Activated CD4-positive, alpha-beta memory T cell treated with anti-CD3 and anti-CD28 coated beads, Interleukin-2, amount 10 ng/mL, durations not matched to agents 7 days and 5 days (primary cell): ENCODE data around the gene OR56A1. TPM values are rescaled to one million over a fixed set of nuclear protein-coding genes. Genes with fewer than 3 reads are reported as not detected.
"Not testable (repeated sequence)": the region's sequence is repeated elsewhere in the genome, so short reads cannot be mapped to it uniquely, and the experiment has no call there.

Source experiments
- CTCF ChIA-PET: fragments of 350-600 bp; sonication (Branson Sonifier 250); formaldehyde crosslinking; loops from one replicate; lab custom pipeline; 2021; ENCODE audit warnings: antibody characterized with exemption, inconsistent platforms; lab: Charles Lee
- POLR2A ChIA-PET: fragments of 350-600 bp; sonication (Branson Sonifier 250); formaldehyde crosslinking; loops from one replicate; lab custom pipeline; 2021; ENCODE audit warnings: antibody characterized with exemption; lab: Charles Lee
- DNase-seq: peaks from one replicate; pipeline ENCODE4 v3.0.0-alpha.2; 2020
- H3K27ac Mint-ChIP-seq: one replicate; pipeline ENCODE4 v1.8.0; 2021; ENCODE audit warnings: mild to moderate bottlenecking, mixed read lengths
- H3K27me3 Mint-ChIP-seq: one replicate; pipeline ENCODE4 v1.8.0; 2021; ENCODE audit warnings: mixed read lengths
- H3K36me3 Mint-ChIP-seq: one replicate; pipeline ENCODE4 v1.8.0; 2021; ENCODE audit warnings: low read depth, mixed read lengths
- H3K4me1 Mint-ChIP-seq: one replicate; pipeline ENCODE4 v1.8.0; 2021; ENCODE audit warnings: mixed read lengths
- H3K4me3 Mint-ChIP-seq: one replicate; pipeline ENCODE4 v1.8.0; 2021; ENCODE audit warnings: mild to moderate bottlenecking, mixed read lengths
- H3K9me3 Mint-ChIP-seq: one replicate; pipeline ENCODE4 v1.8.0; 2021; ENCODE audit warnings: mixed read lengths
- total RNA-seq, 2 experiments: library from RNA; stranded (reverse); gene quantifications; one replicate each; pipeline ENCODE4 v1.2.3, GENCODE V29; 2021

OR56A1 gene
- not detected for total RNA-seq

GRCh38 chr11:6030708-6031405 is at the start of gene OR56A1:
TSS of gene OR56A1 (minus strand) at chr11:6030758. CDS start at chr11:6027692, 3,066 bp downstream.
- H3K27me3 Mint-ChIP-seq = peaks cover 7% of the 10 kb centered on the region
- H3K4me1 Mint-ChIP-seq = no peaks in the 10 kb centered on the region
- no peak within 1 kb of the TSS for H3K4me3 Mint-ChIP-seq
- ChIA-PET POLR2A (no interaction called here), CTCF (no interaction called here)
- no peak for DNase-seq
- no peaks in the 10 kb centered on the region for H3K9me3 Mint-ChIP-seq
- H3K36me3 Mint-ChIP-seq = no peaks in the 10 kb centered on the region
- H3K27ac Mint-ChIP-seq = no peak within 1 kb of the TSS

- no peak overlapping the region for H3K4me3 Mint-ChIP-seq
- H3K27ac Mint-ChIP-seq = no peak overlapping the region
- no peak for DNase-seq
- H3K9me3 Mint-ChIP-seq = peaks cover 5% of the 10 kb centered on the region
- no peaks in the 10 kb centered on the region for H3K27me3 Mint-ChIP-seq
- POLR2A ChIA-PET = no interaction called here
- CTCF ChIA-PET = no interaction called here
- no peaks in the 10 kb centered on the region for H3K36me3 Mint-ChIP-seq
- no peaks in the 10 kb centered on the region for H3K4me1 Mint-ChIP-seq
Observed at GRCh38 chr11:6079463-6079862, 48.9 kb upstream of the OR56A1 start.

- POLR2A ChIA-PET = no interaction called here
- H3K4me1 Mint-ChIP-seq = no peaks in the 10 kb centered on the region
- no peak overlapping the region for H3K27ac Mint-ChIP-seq
- peaks cover 5% of the 10 kb centered on the region for H3K9me3 Mint-ChIP-seq
- no peak for DNase-seq
- H3K4me3 Mint-ChIP-seq = no peak overlapping the region
- CTCF ChIA-PET = no interaction called here
- no peaks in the 10 kb centered on the region for H3K36me3 Mint-ChIP-seq
- H3K27me3 Mint-ChIP-seq = no peaks in the 10 kb centered on the region
Observed at GRCh38 chr11:6077723-6078122, 47.2 kb upstream of the OR56A1 start.

GRCh38 chr11:6076443-6076842 is 45.9 kb upstream of the OR56A1 start:
- H3K4me3 Mint-ChIP-seq, H3K4me1 Mint-ChIP-seq: not testable (repeated sequence)

GRCh38 chr11:6067502-6067901 is 36.9 kb upstream of the OR56A1 start:
- Mint-ChIP-seq H3K9me3 (no peaks in the 10 kb centered on the region), H3K4me3 (no peak overlapping the region), H3K36me3 (no peaks in the 10 kb centered on the region), H3K27ac (no peak overlapping the region), H3K4me1 (no peaks in the 10 kb centered on the region), H3K27me3 (no peaks in the 10 kb centered on the region)
- no peak for DNase-seq
- CTCF ChIA-PET = no interaction called here
- POLR2A ChIA-PET = no interaction called here

More at GRCh38 chr11:6076443-6076842, 45.9 kb upstream of the OR56A1 start:
- H3K9me3 Mint-ChIP-seq, CTCF ChIA-PET, H3K36me3 Mint-ChIP-seq, H3K27ac Mint-ChIP-seq, DNase-seq, H3K27me3 Mint-ChIP-seq, POLR2A ChIA-PET: not testable (repeated sequence)

GRCh38 chr11:6062691-6063358 is 32.3 kb upstream of the OR56A1 start:
- H3K36me3 Mint-ChIP-seq = no peaks in the 10 kb centered on the region
- peaks cover 3% of the 10 kb centered on the region for H3K27me3 Mint-ChIP-seq
- no peak for DNase-seq
- no peak overlapping the region for H3K27ac Mint-ChIP-seq
- POLR2A ChIA-PET = no interaction called here
- no peak overlapping the region for H3K4me3 Mint-ChIP-seq
- H3K9me3 Mint-ChIP-seq = no peaks in the 10 kb centered on the region
- no peaks in the 10 kb centered on the region for H3K4me1 Mint-ChIP-seq
- CTCF ChIA-PET = no interaction called here

- Mint-ChIP-seq H3K4me1 (no peaks in the 10 kb centered on the region), H3K27me3 (peaks cover 3% of the 10 kb centered on the region), H3K27ac (no peak overlapping the region), H3K36me3 (no peaks in the 10 kb centered on the region), H3K9me3 (no peaks in the 10 kb centered on the region), H3K4me3 (no peak overlapping the region)
- DNase-seq = no peak
- POLR2A ChIA-PET = no interaction called here
- CTCF ChIA-PET = no interaction called here
Observed at GRCh38 chr11:6061475-6061874, 30.9 kb upstream of the OR56A1 start.

GRCh38 chr11:6057452-6057851 is 26.9 kb upstream of the OR56A1 start:
- ChIA-PET CTCF (no interaction called here), POLR2A (no interaction called here)
- no peak for DNase-seq
- no peaks in the 10 kb centered on the region for H3K9me3 Mint-ChIP-seq
- peaks cover 11% of the 10 kb centered on the region for H3K27me3 Mint-ChIP-seq
- H3K27ac Mint-ChIP-seq = no peak overlapping the region
- no peaks in the 10 kb centered on the region for H3K4me1 Mint-ChIP-seq
- no peaks in the 10 kb centered on the region for H3K36me3 Mint-ChIP-seq
- no peak overlapping the region for H3K4me3 Mint-ChIP-seq

- POLR2A ChIA-PET = no interaction called here
Observed at GRCh38 chr11:6055569-6055968, 25.0 kb upstream of the OR56A1 start.

GRCh38 chr11:6052374-6052773 is 21.8 kb upstream of the OR56A1 start:
- Mint-ChIP-seq H3K27ac (no peak overlapping the region), H3K4me1 (no peaks in the 10 kb centered on the region), H3K4me3 (no peak overlapping the region), H3K9me3 (no peaks in the 10 kb centered on the region), H3K27me3 (peaks cover 15% of the 10 kb centered on the region), H3K36me3 (no peaks in the 10 kb centered on the region)
- no peak for DNase-seq
- ChIA-PET POLR2A (no interaction called here), CTCF (no interaction called here)

More at GRCh38 chr11:6055569-6055968, 25.0 kb upstream of the OR56A1 start:
- no peaks in the 10 kb centered on the region for H3K4me1 Mint-ChIP-seq
- CTCF ChIA-PET = no interaction called here
- peaks cover 9% of the 10 kb centered on the region for H3K27me3 Mint-ChIP-seq
- H3K9me3 Mint-ChIP-seq = no peaks in the 10 kb centered on the region
- H3K4me3 Mint-ChIP-seq = no peak overlapping the region
- H3K27ac Mint-ChIP-seq = no peak overlapping the region
- no peak for DNase-seq
- H3K36me3 Mint-ChIP-seq = no peaks in the 10 kb centered on the region

- ChIA-PET POLR2A (no interaction called here), CTCF (interaction anchor here (0.7 kb wide), 1 partner anchor 10 kb away, joined by 3 read pairs; no protein-coding TSS in a partner anchor)
- no peak for DNase-seq
- Mint-ChIP-seq H3K4me3 (no peak overlapping the region), H3K9me3 (no peaks in the 10 kb centered on the region), H3K27ac (no peak overlapping the region), H3K36me3 (no peaks in the 10 kb centered on the region), H3K27me3 (peaks cover 8% of the 10 kb centered on the region), H3K4me1 (no peaks in the 10 kb centered on the region)
Observed at GRCh38 chr11:6040874-6041273, 10.3 kb upstream of the OR56A1 start.

- Mint-ChIP-seq H3K4me3 (no peak overlapping the region), H3K4me1 (no peaks in the 10 kb centered on the region), H3K27me3 (peaks cover 9% of the 10 kb centered on the region), H3K27ac (no peak overlapping the region), H3K36me3 (no peaks in the 10 kb centered on the region), H3K9me3 (no peaks in the 10 kb centered on the region)
- ChIA-PET CTCF (no interaction called here), POLR2A (no interaction called here)
- DNase-seq = no peak
Observed at GRCh38 chr11:6027501-6027900, 3.1 kb downstream of the OR56A1 start.

- CTCF ChIA-PET = interaction anchor here (0.8 kb wide), 1 partner anchor 328 kb away, joined by 3 read pairs; no protein-coding TSS in a partner anchor
- POLR2A ChIA-PET = no interaction called here
- no peak overlapping the region for H3K4me3 Mint-ChIP-seq
Observed at GRCh38 chr11:6025056-6025455, 5.5 kb downstream of the OR56A1 start.

More at GRCh38 chr11:6025056-6025455, 5.5 kb downstream of the OR56A1 start:
- peaks cover 9% of the 10 kb centered on the region for H3K27me3 Mint-ChIP-seq
- no peak for DNase-seq
- no peaks in the 10 kb centered on the region for H3K9me3 Mint-ChIP-seq
- H3K4me1 Mint-ChIP-seq = no peaks in the 10 kb centered on the region
- H3K27ac Mint-ChIP-seq = no peak overlapping the region
- H3K36me3 Mint-ChIP-seq = no peaks in the 10 kb centered on the region
